ENCODE data around the gene EI24.

DNA sequence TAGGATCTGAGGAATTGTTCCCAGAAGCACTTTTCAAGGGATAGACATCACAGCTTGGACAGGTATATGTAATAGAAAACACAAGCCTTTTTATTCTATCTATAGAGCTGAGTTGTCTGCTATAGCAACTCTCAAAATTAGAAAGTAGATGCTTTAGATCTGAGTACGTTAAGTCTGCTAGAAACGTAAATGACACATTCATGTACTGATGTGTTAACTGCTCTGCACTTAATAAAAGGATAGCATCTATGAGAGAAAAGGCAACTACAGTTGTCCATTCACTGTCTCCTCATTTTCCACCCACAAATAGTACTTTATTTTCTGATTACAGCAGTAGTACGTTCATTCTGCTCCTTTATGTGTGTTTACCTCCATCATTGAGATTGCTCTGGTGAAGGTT, 17.3 kb downstream of the EI24 start:
- TF ChIP-seq, protein P1, sequence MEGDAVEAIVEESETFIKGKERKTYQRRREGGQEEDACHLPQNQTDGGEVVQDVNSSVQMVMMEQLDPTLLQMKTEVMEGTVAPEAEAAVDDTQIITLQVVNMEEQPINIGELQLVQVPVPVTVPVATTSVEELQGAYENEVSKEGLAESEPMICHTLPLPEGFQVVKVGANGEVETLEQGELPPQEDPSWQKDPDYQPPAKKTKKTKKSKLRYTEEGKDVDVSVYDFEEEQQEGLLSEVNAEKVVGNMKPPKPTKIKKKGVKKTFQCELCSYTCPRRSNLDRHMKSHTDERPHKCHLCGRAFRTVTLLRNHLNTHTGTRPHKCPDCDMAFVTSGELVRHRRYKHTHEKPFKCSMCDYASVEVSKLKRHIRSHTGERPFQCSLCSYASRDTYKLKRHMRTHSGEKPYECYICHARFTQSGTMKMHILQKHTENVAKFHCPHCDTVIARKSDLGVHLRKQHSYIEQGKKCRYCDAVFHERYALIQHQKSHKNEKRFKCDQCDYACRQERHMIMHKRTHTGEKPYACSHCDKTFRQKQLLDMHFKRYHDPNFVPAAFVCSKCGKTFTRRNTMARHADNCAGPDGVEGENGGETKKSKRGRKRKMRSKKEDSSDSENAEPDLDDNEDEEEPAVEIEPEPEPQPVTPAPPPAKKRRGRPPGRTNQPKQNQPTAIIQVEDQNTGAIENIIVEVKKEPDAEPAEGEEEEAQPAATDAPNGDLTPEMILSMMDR (IDR thresholded peaks at IDR 0.05), result no peak
- no peak for TF ChIP-seq POLR2AphosphoS5 (IDR thresholded peaks at IDR 0.05; ENCODE audit: insufficient read depth in 1 of 2, low read depth in 1 of 2)
- TF ChIP-seq POLR2A (IDR thresholded peaks at IDR 0.05), result no peak
